HG03378 (cell line): ENCODE results near the gene ELAVL2.

Source experiments
- ATAC-seq: cut with Tn5 transposase; IDR thresholded peaks from one replicate; pipeline ENCODE4 v1.9.1; 2021; ENCODE audit warnings: mild to moderate bottlenecking, moderate library complexity; ENCODE audit not compliant: unreplicated experiment

The ELAVL2 gene

GRCh38 chr9:23822261-23823169 is 3.5 kb downstream of the ELAVL2 start:
- no peak for ATAC-seq

GRCh38 chr9:23821375-23822181 is 4.5 kb downstream of the ELAVL2 start:
- no peak for ATAC-seq

GRCh38 chr9:23820451-23821374 is 5.3 kb downstream of the ELAVL2 start:
- no peak for ATAC-seq

- no peak for ATAC-seq
Observed at GRCh38 chr9:23819403-23819802, 6.6 kb downstream of the ELAVL2 start.

GRCh38 chr9:23814243-23814642 is 11.8 kb downstream of the ELAVL2 start:
- no peak for ATAC-seq

GRCh38 chr9:23812673-23813072 is 13.4 kb downstream of the ELAVL2 start:
- ATAC-seq: no peak

GRCh38 chr9:23811633-23812032 is 14.4 kb downstream of the ELAVL2 start:
- no peak for ATAC-seq

GRCh38 chr9:23803216-23803615 is 22.8 kb downstream of the ELAVL2 start:
- ATAC-seq: no peak

- no peak for ATAC-seq
Observed at GRCh38 chr9:23801523-23801922, 24.5 kb downstream of the ELAVL2 start.

- no peak for ATAC-seq
Observed at GRCh38 chr9:23799521-23799920, 26.5 kb downstream of the ELAVL2 start.

GRCh38 chr9:23798325-23798724 is 27.7 kb downstream of the ELAVL2 start:
- no peak for ATAC-seq

- ATAC-seq: no peak
Observed at GRCh38 chr9:23796209-23796608, 29.8 kb downstream of the ELAVL2 start.

GRCh38 chr9:23790351-23791260 is 35.4 kb downstream of the ELAVL2 start:
- no peak for ATAC-seq

GRCh38 chr9:23789529-23790254 is 36.3 kb downstream of the ELAVL2 start:
- no peak for ATAC-seq

GRCh38 chr9:23784962-23785361 is 41.1 kb downstream of the ELAVL2 start:
- no peak for ATAC-seq

- no peak for ATAC-seq
Observed at GRCh38 chr9:23783509-23783908, 42.5 kb downstream of the ELAVL2 start.

GRCh38 chr9:23779220-23779619 is 46.8 kb downstream of the ELAVL2 start:
- ATAC-seq: no peak

- ATAC-seq: no peak
Observed at GRCh38 chr9:23777328-23777727, 48.7 kb downstream of the ELAVL2 start.

GRCh38 chr9:23775549-23775948 is 50.5 kb downstream of the ELAVL2 start:
- no peak for ATAC-seq
